ENCODE data around the gene GK. TPM values are rescaled to one million over a fixed set of nuclear protein-coding genes. Genes with fewer than 3 reads are reported as not detected.

GK gene
- total RNA-seq, 4 donors from 2014 or later: 2.5 to 16.9 (median 4.9) TPM

DNA sequence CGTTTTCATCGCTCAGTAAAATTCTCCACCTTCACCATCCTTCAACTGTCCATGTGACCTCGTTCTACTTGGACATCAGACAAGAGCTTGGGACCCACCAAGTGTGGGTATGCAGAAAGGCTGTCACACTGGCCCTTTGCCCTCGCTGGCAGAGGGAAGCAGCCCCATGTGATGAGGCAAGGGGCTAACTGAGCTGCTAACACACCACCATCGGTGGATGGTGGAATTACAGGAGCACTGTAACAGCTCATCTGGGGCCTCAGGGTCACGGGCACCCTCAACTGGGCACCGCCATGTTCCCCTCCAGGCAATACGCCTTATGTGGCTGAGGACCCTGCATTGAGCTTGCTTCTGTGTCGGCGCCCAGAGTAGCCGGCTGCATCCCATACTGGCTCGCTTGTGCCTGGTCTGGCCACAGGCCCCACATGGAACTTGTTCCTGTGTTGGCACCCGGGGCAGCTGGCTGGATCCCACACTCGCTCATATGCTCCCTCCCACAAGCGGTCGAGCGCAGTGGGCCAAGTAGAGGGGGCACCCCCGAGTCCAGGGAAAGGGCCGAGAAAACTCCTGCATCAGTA, 126.3 kb downstream of the GK start:
- no peaks in the 10 kb centered on the region for H3K9me3 ChIP-seq
- no peak overlapping the region for H3K4me3 ChIP-seq
- no peaks in the 10 kb centered on the region for H3K27me3 ChIP-seq
- 86% methylated on average over 16 of the region's 19 CpGs for WGBS
- H3K27ac ChIP-seq (replicated peaks in 1 of 4): no peak overlapping the region
- H3K4me1 ChIP-seq: no peaks in the 10 kb centered on the region
- intact Hi-C loops (cut with DNase I): no loop called here
- no peak for DNase-seq (ENCODE audit: extremely low spot score)
- no peaks in the 10 kb centered on the region for H3K36me3 ChIP-seq
- TF ChIP-seq EP300 (IDR thresholded peaks at IDR 0.05): no peak
- TF ChIP-seq POLR2AphosphoS5 (IDR thresholded peaks at IDR 0.05): no peak

Small RNA genes lying within 50 kb of the gene (small RNA-seq; reads per million reads assigned to genes)
- 0 reads per million in 3 donors for gene CKS1BP6

Other genes starting within 250 kb of the GK start
- under 1 TPM; 0.13 to 0.75 (median 0.37) TPM for gene TASL, start 75.7 kb upstream of the GK start, total RNA-seq
- 10 to 100 TPM; 17.0 to 22.4 (median 19.6) TPM for gene TAB3, start 235.8 kb downstream of the GK start, total RNA-seq

All from esophagus muscularis mucosa (tissue), 4 donors.